Ammon's horn (tissue), 1 donor: ENCODE data around the gene PDSS2.
A peak's percentile ranks its signal among the peaks of the same experiment; 100 is the strongest.
"Not testable (repeated sequence)": the region's sequence is repeated elsewhere in the genome, so short reads cannot be mapped to it uniquely, and the experiment has no call there.

Source experiments
- DNase-seq: peaks from one replicate; pipeline ENCODE4 v3.0.0-alpha.2; 2016; ENCODE audit warnings: low spot score

Gene PDSS2

DNA sequence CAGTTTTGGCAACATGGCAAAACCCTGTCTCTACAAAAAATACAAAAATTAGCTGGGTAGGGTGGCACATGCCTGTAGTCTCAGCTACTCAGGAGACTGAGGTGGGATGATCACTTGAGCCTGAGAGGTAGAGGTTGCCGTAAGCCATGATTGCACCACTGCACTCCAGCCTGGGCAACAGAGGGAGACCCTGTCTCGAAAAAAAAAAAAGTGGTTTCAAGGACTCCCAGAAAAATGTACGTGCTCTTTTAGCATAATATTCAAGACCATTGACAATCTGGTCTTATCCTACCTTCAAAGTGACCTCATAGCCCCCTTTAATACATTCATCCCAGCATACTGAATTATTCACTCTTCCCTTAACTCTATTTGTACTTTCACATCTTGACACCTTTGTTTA, 16.0 kb upstream of the PDSS2 start:
- not testable (repeated sequence) for DNase-seq

DNA sequence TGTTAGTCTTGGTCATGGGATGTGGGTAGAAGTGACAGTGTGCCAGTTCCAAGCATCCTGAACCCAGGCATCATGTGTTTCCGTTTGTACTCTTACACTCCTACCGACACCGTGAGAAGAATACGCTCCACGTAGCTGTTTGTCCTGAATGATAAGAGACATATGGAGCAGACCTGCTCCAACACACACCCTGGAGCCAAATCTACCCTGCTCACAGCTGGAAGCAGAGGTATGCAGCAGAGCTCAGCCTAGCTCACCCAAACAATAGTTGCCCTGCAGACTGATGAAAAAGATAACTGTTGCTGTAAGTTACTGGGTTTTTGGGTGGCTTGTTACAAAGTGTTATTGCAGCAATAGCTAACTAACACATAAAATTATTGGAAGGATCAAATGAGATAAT, 14.3 kb upstream of the PDSS2 start:
- DNase-seq, result no peak

DNA sequence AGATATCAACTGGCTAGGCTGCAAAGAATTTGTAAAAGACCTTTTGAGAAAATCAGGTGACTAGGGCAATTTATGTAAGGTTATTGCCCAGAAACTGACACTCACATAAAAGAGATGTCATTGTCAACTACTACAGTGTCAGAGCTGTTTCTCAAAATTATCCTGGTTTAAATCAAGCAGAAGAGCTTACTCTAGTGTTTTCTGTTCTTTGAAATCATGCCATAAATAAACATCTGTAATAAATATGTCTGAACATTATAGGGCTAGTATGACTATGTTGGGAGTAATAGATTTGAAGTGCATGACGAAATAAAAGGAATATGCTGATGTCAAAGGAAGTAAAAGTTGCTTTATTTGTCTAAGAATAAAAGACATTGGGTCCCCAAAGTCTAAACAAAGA, 11.0 kb upstream of the PDSS2 start:
- no peak for DNase-seq

DNA sequence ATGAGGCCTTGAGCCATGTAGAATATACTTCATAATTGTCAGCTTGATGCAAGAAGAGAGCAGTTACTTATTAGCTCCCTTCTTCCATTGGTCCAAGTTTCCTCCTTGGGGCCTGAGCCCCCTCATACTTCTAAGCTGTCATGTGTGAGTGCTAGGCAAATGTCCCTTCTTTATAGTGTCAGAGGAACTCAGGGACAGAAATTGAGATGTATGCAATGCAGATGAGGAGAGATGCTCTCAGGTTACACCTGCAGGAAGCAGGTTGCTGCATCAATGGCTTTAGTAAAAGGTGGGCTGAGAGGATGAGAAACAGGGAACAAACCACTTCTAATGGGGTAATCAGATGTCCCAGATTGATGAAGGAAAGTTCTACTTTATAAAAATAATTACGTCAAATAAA, 6.7 kb upstream of the PDSS2 start:
- DNase-seq, result no peak

DNA sequence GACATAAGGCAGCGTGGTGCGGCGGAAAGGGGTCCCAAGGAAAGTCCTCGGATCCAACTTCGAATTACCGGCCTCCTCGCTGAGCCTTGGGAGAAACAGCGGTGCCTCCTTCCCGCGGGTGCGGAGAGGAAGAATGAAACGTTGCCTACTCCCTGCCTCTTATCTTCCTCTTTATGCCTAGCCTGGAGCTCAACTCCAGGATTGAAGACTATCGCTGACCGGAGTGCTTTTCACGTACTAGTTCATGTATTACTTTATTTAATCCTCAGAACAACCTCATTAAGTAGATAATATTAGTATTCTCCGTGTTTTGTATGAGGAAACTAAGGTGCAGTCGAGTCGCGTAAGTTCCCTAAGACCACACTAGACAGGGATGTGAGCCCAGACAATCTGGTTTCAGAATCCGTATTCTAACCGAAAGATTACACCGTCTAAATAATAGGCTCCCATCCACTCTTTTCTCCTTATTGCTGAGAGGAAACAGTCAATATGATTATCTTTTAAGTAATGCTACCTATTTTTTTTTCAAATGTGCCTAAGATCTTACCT, 793 bp upstream of the PDSS2 start:
- peak; percentile 8 for DNase-seq

DNA sequence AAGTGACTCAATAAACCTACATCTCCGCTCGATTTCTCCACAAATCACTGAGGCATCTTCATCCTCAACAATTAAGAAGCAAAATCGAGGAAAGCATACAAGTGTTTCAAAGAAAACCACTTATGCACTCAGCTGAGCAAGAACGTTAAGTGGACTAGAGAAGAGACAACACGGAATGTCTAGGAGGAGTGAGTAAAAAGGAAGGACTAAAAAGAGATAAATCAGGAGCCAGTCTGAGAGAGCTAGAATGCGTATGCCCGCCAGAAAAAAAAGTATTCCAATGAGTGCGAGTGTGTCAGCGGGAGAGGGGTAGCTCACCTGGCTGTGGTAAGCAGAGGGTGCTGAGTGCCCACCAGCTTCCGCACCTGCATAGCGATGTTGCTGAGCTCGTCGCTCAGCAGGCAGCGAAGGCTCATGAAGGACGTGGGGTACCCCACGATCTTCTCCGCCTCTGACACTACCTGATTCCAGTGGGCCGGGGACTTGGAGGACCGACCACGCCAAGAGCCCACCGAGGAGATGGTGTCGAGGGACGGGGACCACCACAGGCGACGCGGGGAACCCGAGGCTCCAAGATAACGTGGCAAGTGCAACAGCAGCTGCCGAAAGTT, 587 bp downstream of the PDSS2 start:
- peak; percentile 24 for DNase-seq

DNA sequence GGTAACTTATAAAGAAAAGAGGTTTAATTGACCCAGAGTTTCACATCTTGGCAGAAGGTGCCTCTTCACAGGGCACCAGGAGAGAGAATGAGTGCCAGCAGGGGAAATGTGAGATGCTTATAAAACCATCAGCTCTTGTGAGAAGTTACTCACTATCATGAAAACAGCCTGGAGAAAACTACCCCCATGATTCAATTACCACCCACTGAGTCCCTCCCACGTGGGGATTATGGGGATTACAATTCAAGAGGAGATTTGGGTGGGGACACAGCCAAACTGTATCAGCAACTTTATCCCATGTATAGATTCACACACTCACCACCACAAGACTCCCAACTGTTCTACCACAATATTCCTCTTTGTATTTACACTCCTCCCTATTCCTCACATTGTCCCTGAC, 10.6 kb downstream of the PDSS2 start:
- no peak for DNase-seq

DNA sequence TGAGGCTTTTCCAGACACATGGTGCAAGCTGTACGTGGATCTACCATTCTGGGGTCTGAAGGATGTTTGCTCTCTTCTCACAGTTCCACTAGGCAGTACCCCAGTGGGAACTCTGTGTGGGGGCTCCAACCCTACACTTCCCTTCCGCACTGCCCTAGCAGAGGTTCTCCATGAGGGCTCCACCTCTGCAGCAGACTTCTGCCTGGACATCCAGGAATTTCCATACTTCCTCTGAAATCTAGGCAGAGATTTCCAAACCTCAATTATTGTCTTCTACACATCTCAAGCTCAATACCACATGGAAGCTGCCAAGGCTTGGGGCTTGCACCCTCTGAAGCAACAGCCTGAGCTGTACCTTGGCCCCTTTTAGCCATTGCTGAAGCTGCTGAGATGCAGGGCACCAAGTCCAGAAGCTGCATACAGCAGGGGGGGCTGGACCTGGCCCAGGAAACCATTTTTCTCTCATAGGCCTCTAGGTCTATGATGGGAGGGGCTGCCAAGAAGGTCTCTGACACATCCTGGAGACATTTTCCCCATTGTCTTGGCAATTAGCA, 11.6 kb downstream of the PDSS2 start:
- no peak for DNase-seq

DNA sequence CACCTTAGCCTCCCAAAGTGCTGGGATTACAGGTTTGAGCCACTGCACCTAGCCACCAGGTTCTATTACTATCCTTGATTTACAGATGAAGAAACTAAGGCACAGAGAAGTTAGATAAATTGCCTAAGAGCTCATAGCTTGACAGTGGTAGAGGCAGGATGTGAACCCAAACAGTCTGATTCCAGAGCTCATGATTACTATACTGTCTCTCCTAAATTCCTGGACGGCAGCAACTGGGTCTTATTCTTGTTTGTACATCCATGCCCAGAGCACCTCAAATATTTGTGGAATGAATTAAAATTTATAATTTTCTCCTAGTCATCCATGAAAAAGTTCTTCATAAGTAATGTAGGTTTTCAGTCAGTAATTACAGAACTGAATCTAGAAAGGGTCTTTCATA, 15.1 kb downstream of the PDSS2 start:
- no peak for DNase-seq

DNA sequence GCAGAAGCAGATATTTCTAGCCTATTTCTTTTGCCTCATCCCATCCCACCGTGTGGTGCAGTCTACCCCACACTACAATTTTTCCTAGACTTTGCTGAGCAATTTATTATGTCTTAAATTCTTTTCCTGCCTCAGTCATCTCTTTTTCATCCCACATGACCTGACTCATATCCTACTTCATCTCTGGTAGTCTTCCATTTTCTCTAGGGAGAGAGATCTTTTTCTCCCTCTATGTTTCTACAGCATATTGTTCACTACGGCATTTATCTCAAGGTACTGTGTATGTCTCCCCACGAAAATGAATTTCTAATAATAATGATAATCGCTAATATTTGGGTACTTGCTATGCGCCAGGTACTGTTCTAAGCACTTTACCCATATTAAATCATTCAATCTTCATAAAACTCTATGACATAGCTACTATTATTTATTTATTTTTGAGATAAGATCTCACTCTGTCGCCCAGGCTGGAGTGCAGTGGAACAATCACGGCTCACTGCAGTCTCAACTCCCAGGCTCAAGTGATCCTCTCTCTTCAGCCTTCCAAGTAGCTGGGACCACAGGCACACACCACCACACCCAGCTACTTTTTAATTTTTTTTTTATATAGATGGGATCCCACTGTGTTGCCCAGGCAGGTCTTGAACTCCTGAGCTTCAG, 15.6 kb downstream of the PDSS2 start:
- no peak for DNase-seq

DNA sequence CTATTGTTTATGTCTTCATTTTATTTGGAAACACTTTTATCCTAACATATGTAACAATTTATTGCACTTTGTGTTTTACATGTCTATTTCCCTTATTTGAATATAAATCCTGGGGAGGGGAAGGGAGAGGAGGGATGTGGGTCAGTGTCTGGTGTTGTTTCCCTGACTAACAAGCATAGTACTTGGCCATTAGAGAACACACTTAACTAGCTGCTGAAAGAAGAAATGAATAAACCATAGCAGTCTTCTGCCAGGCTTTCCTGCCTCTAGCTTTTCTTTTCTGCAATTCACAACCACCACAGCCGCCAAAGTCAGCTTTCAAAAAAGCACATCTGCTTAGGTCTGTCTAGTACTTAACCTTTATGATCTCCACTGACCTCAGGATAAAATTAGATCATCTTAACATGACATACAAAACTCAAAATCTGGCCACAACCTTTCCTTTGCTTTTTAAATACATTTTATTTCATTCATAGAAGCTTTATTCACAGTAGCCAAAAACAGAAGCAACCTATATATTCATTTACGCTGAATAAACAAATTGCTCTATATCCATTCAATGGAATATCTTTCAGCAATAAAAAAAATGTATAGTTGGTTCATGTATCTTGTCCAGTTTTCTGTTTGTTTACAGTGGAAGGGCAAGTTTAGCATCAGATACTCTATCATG, 16.3 kb downstream of the PDSS2 start:
- no peak for DNase-seq

DNA sequence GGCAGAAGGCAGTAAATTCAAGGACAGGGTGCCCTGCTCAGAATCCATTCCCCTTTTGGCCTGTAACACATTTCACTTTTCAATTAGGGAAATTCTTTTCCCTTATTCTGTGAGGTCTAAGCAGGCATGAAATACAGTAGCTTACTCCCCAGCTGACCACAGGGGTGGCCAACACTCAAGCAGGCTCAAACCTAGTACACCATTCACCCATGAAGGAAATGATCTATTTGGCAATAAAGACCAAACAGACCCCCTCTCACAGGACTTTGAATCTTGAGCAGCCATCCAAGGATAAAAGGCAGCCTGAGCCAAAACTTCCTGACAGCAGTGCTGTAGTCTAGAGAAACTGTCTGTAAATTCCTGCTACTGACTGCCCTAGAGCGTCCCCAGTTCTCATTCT, 17.7 kb downstream of the PDSS2 start:
- no peak for DNase-seq

DNA sequence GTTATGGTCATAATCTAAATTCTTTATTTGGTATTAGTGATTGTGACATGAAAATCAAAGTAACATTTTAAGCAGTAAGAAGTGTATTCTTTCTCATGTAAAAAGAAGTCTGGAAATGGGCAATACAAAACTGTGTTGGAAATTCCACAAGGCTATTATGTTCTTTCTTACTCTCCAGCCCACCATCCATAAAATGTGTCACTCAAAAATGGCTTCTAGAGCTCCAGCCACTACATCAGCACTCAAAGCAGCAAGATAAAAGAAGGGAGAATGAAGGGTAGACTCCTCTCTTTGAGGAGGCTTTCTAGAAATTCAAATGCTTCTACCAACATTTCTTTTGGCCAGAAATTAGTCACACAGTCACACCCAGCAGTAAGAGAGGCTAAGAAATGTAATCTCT, 18.4 kb downstream of the PDSS2 start:
- DNase-seq, result no peak

DNA sequence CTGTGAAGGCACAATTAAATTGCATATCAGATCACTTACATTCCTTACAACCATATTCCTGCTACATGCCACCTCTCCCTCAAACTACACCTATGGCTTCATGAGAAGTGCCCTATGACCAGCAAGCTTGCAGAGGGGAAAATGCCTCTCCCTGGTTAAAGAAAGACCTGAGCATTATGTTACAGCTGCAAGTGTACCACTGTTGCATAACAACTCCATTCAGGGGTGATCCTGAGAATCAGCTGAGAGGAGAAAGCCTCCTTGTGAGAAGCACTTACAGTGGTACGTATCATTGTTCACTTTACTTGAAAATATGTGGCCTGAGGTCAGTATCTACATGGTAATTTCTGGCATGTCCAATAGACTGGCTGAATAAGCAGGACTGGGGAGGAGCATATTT, 20.0 kb downstream of the PDSS2 start:
- DNase-seq, result no peak

DNA sequence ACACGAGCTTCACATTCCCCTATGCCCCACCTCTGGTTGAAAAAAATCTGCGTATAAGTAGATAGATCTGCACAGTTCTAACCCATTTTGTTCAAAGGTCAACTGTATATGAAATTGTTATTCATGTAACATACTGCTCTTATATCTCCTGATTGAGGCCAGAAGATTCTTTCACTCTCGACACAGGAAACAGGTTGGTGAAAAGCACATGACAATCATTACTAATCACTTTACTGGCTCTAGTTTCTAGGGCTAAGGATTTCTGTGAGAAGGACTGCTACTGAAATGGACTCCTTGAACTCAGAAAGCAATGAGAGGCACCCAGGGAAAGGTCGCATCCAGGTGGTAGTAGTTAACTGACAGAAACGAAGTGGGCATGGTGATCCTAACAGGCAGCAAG, 21.7 kb downstream of the PDSS2 start:
- DNase-seq, result no peak

DNA sequence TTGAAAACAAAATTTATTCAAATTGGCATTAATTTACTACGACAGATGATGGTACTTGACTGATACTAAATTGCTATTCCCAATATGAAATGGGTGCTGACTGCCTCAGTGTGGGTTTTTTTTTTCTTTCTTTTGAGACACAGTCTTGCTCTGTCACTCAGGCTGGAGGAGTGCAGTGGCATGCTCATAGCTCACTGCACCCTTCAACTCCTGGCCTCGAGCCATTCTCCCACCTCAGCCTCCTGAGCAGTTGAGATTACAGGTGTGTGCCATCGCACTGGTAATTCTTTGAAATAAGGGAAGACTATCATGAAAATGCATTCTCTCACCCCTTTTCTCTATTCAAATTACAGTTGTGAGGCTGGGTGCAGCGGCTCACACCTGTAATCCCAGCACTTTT, 22.5 kb downstream of the PDSS2 start:
- DNase-seq, result no peak

DNA sequence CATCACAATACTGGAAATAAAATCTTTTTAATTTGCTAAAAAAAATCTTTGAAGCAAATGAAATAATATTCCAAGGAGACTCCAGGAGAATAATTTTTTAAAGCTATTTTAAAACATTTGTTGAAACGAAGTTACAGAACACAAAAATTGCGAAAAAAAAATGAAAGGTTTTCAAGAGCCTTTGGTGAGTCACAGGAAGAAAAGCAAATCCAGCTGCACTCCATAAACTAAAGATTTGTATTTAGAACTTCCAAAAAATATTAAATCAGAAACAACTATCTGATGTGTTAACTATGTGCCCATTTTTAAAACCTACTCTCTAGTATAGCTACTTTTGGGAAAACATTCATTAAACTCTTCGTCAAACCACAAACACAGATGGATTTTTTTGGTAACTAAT, 23.6 kb downstream of the PDSS2 start:
- DNase-seq, result no peak

DNA sequence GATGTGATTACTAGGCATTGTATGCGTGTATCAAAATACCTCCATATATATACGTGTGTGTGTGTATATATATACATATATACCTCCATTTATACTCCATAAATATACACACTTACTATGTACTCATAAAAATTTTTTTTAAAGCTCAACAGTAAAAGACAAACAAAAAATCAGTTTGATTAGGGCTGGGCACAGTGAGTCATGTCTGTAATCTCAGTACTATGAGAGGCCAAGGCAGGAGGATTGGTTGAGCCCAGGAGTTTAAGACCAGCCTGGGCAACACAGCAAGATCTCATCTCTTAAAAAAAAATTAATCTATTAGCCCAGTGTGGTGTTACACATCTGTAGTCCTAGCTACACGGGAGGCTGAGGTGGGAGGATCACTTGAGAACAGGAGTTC, 24.6 kb downstream of the PDSS2 start:
- no peak for DNase-seq

DNA sequence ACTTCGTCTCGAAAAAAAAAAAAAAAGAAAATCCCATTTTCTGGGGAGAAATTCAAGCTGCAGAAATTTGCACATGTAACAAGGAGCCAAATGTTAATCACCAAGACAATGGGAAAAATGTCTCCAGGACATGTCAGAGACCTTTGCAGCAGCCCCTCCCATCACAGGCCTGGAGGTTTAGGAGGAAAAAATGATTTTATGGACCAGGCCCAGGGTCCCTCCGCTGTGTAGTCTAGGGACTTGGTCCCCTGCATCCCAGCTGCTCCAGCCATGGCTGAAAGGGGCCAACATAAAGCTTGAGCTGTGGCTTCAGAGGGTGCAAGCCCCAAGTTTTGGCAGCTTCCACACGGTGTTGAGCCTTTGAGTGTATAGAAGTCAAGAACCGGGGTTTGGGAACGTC, 33.4 kb downstream of the PDSS2 start:
- DNase-seq, result not testable (repeated sequence)

DNA sequence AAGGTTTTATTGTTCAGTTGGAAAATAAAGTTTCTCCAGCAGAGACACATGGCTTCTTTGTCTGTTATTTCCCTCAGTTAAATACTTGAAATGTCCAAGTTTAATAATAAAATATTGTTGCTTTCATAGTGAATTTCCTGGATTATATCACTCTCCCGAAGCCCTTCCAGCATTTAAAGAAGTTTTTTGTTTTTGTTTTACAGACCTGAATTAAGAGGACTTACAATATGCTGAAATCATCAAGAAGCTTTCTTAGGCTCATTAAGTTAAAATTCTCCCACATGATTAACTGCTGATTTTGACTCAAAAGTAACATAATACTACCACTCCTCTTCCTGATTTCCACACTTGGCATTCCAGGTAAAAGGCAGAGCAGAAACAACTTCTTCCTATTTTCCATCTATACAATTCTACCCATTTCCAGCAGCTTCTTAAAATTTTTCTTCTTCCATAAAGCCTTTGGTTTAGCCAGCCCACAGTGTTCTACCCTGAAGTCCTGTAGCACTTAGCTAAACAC, 35.8 kb downstream of the PDSS2 start:
- DNase-seq, result no peak

DNA sequence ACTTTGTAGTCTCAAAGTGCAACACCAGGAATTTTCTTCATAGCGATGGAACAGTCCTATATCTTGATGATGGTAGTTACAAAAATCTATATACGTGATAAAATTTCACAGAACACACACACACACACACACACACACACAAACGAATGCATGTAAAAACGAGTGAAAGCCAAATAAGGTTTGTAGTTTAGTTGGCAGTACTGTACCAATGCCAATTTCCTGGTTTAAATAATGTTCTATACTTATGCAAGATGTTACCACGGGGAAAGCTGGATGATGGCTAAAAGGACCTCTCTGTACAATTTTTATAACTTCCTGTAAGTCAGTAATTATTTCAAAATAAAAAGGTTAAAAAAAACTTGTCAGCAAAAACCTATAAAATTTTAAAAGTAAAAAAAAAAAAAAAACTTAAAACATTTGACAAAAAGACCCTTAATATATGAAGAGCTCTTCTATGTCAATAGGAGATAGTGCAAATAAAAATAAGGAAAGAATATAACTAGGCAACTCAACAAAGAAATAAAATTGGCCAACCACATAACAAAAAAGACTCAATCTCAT, 37.6 kb downstream of the PDSS2 start:
- DNase-seq, result no peak

DNA sequence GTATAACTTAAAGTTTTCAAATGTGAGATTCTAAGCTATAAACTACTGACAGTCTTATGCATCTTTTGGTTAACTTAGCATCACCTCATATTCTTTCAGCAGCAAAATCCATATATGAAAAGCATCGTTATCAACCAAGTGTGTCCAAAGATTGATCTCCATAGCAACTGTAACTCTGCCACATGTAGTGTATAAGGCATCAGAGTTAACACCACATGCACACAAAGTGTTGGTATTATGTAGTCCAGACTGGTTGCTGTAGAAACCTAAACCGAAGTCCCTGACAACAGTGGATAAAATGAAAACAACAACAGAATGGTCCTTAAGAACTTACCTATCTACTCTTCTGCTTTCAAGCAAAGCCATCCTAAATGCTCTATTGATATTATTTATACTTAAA, 39.6 kb downstream of the PDSS2 start:
- DNase-seq, result peak; percentile 15

DNA sequence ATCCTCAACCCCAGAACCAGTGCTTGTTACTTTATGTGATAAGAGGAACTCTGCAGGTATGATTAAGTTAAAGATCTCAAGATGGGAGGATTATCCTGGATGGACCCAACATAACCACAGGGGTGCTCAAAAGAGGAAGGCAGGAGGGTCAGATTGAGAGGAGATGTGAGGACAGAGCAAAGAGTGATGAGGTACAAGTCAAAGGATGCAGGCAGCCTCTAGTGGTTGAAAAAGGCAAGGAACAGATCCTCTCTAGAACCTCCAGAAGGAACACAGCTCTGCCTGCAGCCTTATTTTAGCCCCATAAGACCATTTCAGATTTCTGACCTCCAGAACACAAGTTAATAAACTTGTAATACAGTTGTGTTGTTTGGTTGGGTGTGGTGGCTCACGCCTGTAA, 41.2 kb downstream of the PDSS2 start:
- DNase-seq, result no peak
